HCT116 (cell line): ENCODE data around the gene WDR89. TPM values are rescaled to one million over a fixed set of nuclear protein-coding genes. Genes with fewer than 3 reads are reported as not detected.

Source experiments
- ATAC-seq: fragments of 200-7000 bp; cut with Tn5 transposase; 2 replicates; pipeline ENCODE4 v1.9.1; 2020; ENCODE audit warnings: mild to moderate bottlenecking, moderate library complexity
- BruUV-seq: library from RNA; stranded (reverse); fragments of 400-500 nt; replicated peaks from 2 replicates; lab custom pipeline; 2021; lab: Mats Ljungman, UMichigan
- CTCF ChIA-PET: fragments of 300-600 bp; sonication (Branson Sonifier 250); formaldehyde crosslinking; loops from one replicate; lab custom pipeline; 2021; ENCODE audit warnings: antibody characterized with exemption; lab: Charles Lee
- POLR2A ChIA-PET: fragments of 300-600, 350-600 bp; sonication (Branson Sonifier 250); formaldehyde crosslinking; loops from one replicate; lab custom pipeline; 2021; ENCODE audit warnings: antibody characterized with exemption; lab: Charles Lee
- RAD21 ChIA-PET, 2 experiments: fragments of 300-600 bp; sonication (Branson Sonifier 250); formaldehyde crosslinking; loops; one replicate each; lab custom pipeline; 2023; ENCODE audit warnings: low total read pairs in 2 of 2; ENCODE audit not compliant: uncharacterized antibody in 2 of 2, unreplicated experiment in 2 of 2, low non-redundant PET in 1 of 2; lab: Charles Lee
- DNase-seq: peaks from one replicate; pipeline ENCODE4 v3.0.0-alpha.2; 2010; ENCODE audit warnings: low read depth, low spot score
- H2AFZ ChIP-seq: fragments of 200-600 bp; shearing (Covaris generic), sonication (generic); 2 replicates; pipeline ENCODE4 v1.6.1; 2017; ENCODE audit warnings: low read depth, mixed run types, mixed read lengths, antibody characterized with exemption, low read length; ENCODE audit not compliant: poor library complexity, severe bottlenecking
- H3K27ac ChIP-seq: 2 replicates; pipeline ENCODE4 v1.5.1; 2012; ENCODE audit warnings: low read depth, low read length
- H3K27me3 ChIP-seq: fragments of 200-600 bp; sonication (generic); 2 replicates; pipeline ENCODE4 v1.6.1; 2016; ENCODE audit warnings: mixed run types, low read length, mixed read lengths; ENCODE audit not compliant: insufficient read depth
- H3K36me3 ChIP-seq, 2 experiments: fragments of 200-500 bp in 1 of 2; fragments of 200-600 bp in 1 of 2; sonication (Bioruptor generic) in 1 of 2; sonication (generic) in 1 of 2; 2 replicates each; pipeline versions ENCODE4 v1.5.1 to v1.6.1; 2014 to 2016; ENCODE audit warnings: low read length in 2 of 2, inconsistent platforms in 1 of 2, mixed read lengths in 1 of 2, mixed run types in 1 of 2; ENCODE audit not compliant: insufficient read depth in 2 of 2, control insufficient read depth in 1 of 2
- H3K4me1 ChIP-seq, 2 experiments: fragments of 200-600 bp in 1 of 2; sonication (generic) in 1 of 2; 2 replicates each; pipeline versions ENCODE4 v1.5.1 to v1.6.1; 2012 to 2017; ENCODE audit warnings: low read length in 2 of 2, inconsistent platforms in 1 of 2, mild to moderate bottlenecking in 1 of 2, mixed read lengths in 1 of 2, mixed run types in 1 of 2, moderate library complexity in 1 of 2; ENCODE audit not compliant: insufficient read depth in 2 of 2, control insufficient read depth in 1 of 2
- H3K4me2 ChIP-seq: fragments of 200-600 bp; sonication (generic); 2 replicates; pipeline ENCODE4 v1.6.1; 2017; ENCODE audit warnings: mixed run types, low read length, mixed read lengths
- H3K4me3 ChIP-seq, 2 experiments: fragments of 200-600 bp in 1 of 2; sonication (generic) in 1 of 2; replicated peaks in 1 of 2; 2 replicates each; pipeline ENCODE4 v1.5.1; 2011 to 2016; ENCODE audit warnings: low read length in 2 of 2, control low read depth in 1 of 2, low read depth in 1 of 2, mild to moderate bottlenecking in 1 of 2, mixed read lengths in 1 of 2, mixed run types in 1 of 2
- H3K79me2 ChIP-seq: fragments of 200-600 bp; sonication (generic); 2 replicates; pipeline ENCODE4 v1.6.1; 2017; ENCODE audit warnings: mild to moderate bottlenecking, mixed run types, low read length, moderate library complexity, mixed read lengths; ENCODE audit not compliant: insufficient read depth
- H3K9ac ChIP-seq: fragments of 200-600 bp; sonication (generic); 2 replicates; pipeline ENCODE4 v1.6.1; 2016; ENCODE audit warnings: low read length, mixed read lengths
- H3K9me2 ChIP-seq: fragments of 200-600 bp; sonication (generic), shearing (Covaris generic); 2 replicates; pipeline ENCODE4 v1.6.1; 2017; ENCODE audit warnings: mixed run types, mild to moderate bottlenecking, moderate library complexity; ENCODE audit not compliant: insufficient read depth
- H3K9me3 ChIP-seq, 2 experiments: fragments of 200-500 bp in 1 of 2; fragments of 200-600 bp in 1 of 2; sonication (Bioruptor generic) in 1 of 2; sonication (generic) in 1 of 2; 2 replicates each; pipeline ENCODE4 v1.6.1; 2014 to 2017; ENCODE audit warnings: low read length in 2 of 2, mixed read lengths in 2 of 2, inconsistent platforms in 1 of 2, low read depth in 1 of 2, mild to moderate bottlenecking in 1 of 2, mixed run types in 1 of 2, moderate library complexity in 1 of 2; ENCODE audit not compliant: control insufficient read depth in 1 of 2, insufficient read depth in 1 of 2
- H4K20me1 ChIP-seq: fragments of 200-600 bp; sonication (generic), shearing (Covaris generic); 2 replicates; pipeline ENCODE4 v1.6.1; 2017; ENCODE audit warnings: mixed run types, mild to moderate bottlenecking, moderate library complexity; ENCODE audit not compliant: insufficient read depth
- CBX3 ChIP-seq: IDR thresholded peaks from 2 replicates; pipeline ENCODE4 v1.6.1; 2012; ENCODE audit warnings: low read depth
- CEBPB ChIP-seq: IDR thresholded peaks from 2 replicates; pipeline ENCODE4 v1.6.1; 2012; ENCODE audit warnings: low read depth
- EGR1 ChIP-seq: IDR thresholded peaks from 2 replicates; pipeline ENCODE4 v1.6.1; 2012; ENCODE audit warnings: low read depth
- ELF1 ChIP-seq: IDR thresholded peaks from 2 replicates; pipeline ENCODE4 v1.6.1; 2012; ENCODE audit warnings: low read depth, borderline replicate concordance
- EZH2 ChIP-seq: fragments of 200-600 bp; sonication (generic); IDR thresholded peaks from 2 replicates; pipeline ENCODE4 v1.6.1; 2017; ENCODE audit warnings: antibody characterized with exemption, mixed run types
- EZH2phosphoT487 ChIP-seq: fragments of 200-600 bp; IDR thresholded peaks from 2 replicates; pipeline ENCODE4 v1.6.1; 2018; ENCODE audit warnings: antibody characterized with exemption, borderline replicate concordance
- JUND ChIP-seq: IDR thresholded peaks from 2 replicates; pipeline ENCODE4 v1.6.1; 2012
- MAX ChIP-seq: IDR thresholded peaks from 2 replicates; pipeline ENCODE4 v1.6.1; 2012
- REST ChIP-seq: IDR thresholded peaks from 2 replicates; pipeline ENCODE4 v1.6.1; 2012; ENCODE audit warnings: low read depth
- SIN3A ChIP-seq: IDR thresholded peaks from 2 replicates; pipeline ENCODE4 v1.6.1; 2012; ENCODE audit warnings: low read depth
- SP1 ChIP-seq: IDR thresholded peaks from 2 replicates; pipeline ENCODE4 v1.6.1; 2012; ENCODE audit warnings: low read depth
- YY1 ChIP-seq: IDR thresholded peaks from 2 replicates; pipeline ENCODE4 v1.6.1; 2011; ENCODE audit warnings: low read length, low read depth, moderate library complexity, mild to moderate bottlenecking; ENCODE audit not compliant: insufficient replicate concordance; ENCODE audit errors: extremely low read depth
- ZFX ChIP-seq: fragments of 450-650 bp; IDR thresholded peaks from 2 replicates; pipeline ENCODE4 v1.6.1; 2017
- intact Hi-C: fragments of 100-400 bp; cut with micrococcal nuclease; formaldehyde crosslinking; loops from 2 replicates; pipeline ENCODE4 v1.10.0; 2022
- total RNA-seq: library from RNA; stranded (reverse); gene quantifications from one replicate; pipeline ENCODE4 v1.2.1, GENCODE V29; 2021; ENCODE audit not compliant: unreplicated experiment

Gene WDR89
- total RNA-seq, 1 experiment from 2014 or later: 22.8 TPM

- no peak for TF ChIP-seq EGR1
- TF ChIP-seq CBX3: no peak
- no peak for TF ChIP-seq JUND
- no peak for TF ChIP-seq MAX
- no peak for TF ChIP-seq SIN3A
- no peak for TF ChIP-seq ELF1
- no peak for TF ChIP-seq EZH2
Observed at GRCh38 chr14:63676615-63677014, 34.9 kb upstream of the WDR89 start (continued).

GRCh38 chr14:63673886-63674497, 32.3 kb upstream of the WDR89 start:
- intact Hi-C loops: no loop called here
- Histone ChIP-seq H3K36me3 (no peaks in the 10 kb centered on the region), H3K9me3 (no peaks in the 10 kb centered on the region), H3K79me2 (no peaks in the 10 kb centered on the region), H3K9me2 (no peaks in the 10 kb centered on the region), H3K27me3 (no peaks in the 10 kb centered on the region), H3K27ac (no peak overlapping the region), H3K4me1 (peaks cover 0 to 6% of the 10 kb centered on the region in 2 experiments; a peak in 2 of 4 replicates), H3K9ac (no peak overlapping the region), H2AFZ (no peak overlapping the region), H3K4me3 (no peak overlapping the region), H4K20me1 (no peaks in the 10 kb centered on the region), H3K4me2 (0 out of 2 replicates have a peak overlapping the region, but pooled peaks have one; percentile 2)
- RAD21 ChIA-PET: no interaction called here
- POLR2A ChIA-PET: no interaction called here
- DNase-seq (no peak), ATAC-seq (no peak)
- TF ChIP-seq JUND: no peak
- TF ChIP-seq MAX: no peak
- TF ChIP-seq SIN3A: no peak
- TF ChIP-seq REST: no peak
- TF ChIP-seq CEBPB: no peak
- TF ChIP-seq SP1: no peak
- no peak for TF ChIP-seq ZFX
- no peak for TF ChIP-seq YY1
- TF ChIP-seq EZH2phosphoT487: no peak
- BruUV-seq: no TSS peak
- CTCF ChIA-PET: no interaction called here
